Spleen (tissue), 11 donors: ENCODE measurements around the gene CAV1. TPM values are rescaled to one million over a fixed set of nuclear protein-coding genes. Genes with fewer than 3 reads are reported as not detected.
A peak's percentile ranks its signal among the peaks of the same experiment; 100 is the strongest.

Source experiments
- DNase-seq: peaks from one replicate; pipeline ENCODE4 v3.0.0-alpha.2; 2020
- H3K27ac ChIP-seq, 8 donors: fragments of 200-600 bp; sonication (generic) in 7 of 8; 1 replicate in 4 of 8; 2 replicates in 4 of 8; pipeline versions ENCODE4 v1.5.0 to v1.8.0; 2016 to 2021; ENCODE audit warnings: inconsistent platforms in 4 of 8, mild to moderate bottlenecking in 4 of 8, moderate library complexity in 1 of 8
- H3K27me3 ChIP-seq, 7 donors: fragments of 200-600 bp; sonication (generic) in 6 of 7; replicated peaks in 1 of 7; 1 replicate in 4 of 7; 2 replicates in 3 of 7; pipeline versions ENCODE4 v1.5.0 to v1.8.0; 2016 to 2021; ENCODE audit warnings: inconsistent platforms in 3 of 7, mild to moderate bottlenecking in 1 of 7
- H3K36me3 ChIP-seq, 6 donors: fragments of 200-600 bp; sonication (generic) in 5 of 6; 1 replicate in 4 of 6; 2 replicates in 2 of 6; pipeline versions ENCODE4 v1.5.0 to v1.8.0; 2016 to 2021; ENCODE audit warnings: inconsistent platforms in 2 of 6
- H3K4me1 ChIP-seq, 6 donors: fragments of 200-600 bp; sonication (generic) in 5 of 6; 1 replicate in 3 of 6; 2 replicates in 3 of 6; pipeline versions ENCODE4 v1.5.0 to v1.8.0; 2016 to 2021; ENCODE audit warnings: inconsistent platforms in 3 of 6
- H3K4me3 ChIP-seq, 8 donors: fragments of 200-600 bp; sonication (generic) in 7 of 8; 1 replicate in 4 of 8; 2 replicates in 4 of 8; pipeline versions ENCODE4 v1.5.0 to v1.8.0; 2016 to 2021; ENCODE audit warnings: inconsistent platforms in 4 of 8, mild to moderate bottlenecking in 4 of 8, moderate library complexity in 2 of 8
- H3K9me3 ChIP-seq, 8 donors: fragments of 200-600 bp; sonication (generic) in 7 of 8; 1 replicate in 4 of 8; 2 replicates in 4 of 8; pipeline versions ENCODE4 v1.5.0 to v1.8.0; 2016 to 2021; ENCODE audit warnings: inconsistent platforms in 4 of 8
- POLR2A ChIP-seq, 3 donors: fragments of 450-650 bp; IDR thresholded peaks; one replicate each; pipeline ENCODE4 v1.5.1; 2017; ENCODE audit warnings: antibody characterized with exemption in 3 of 3, mild to moderate bottlenecking in 1 of 3
- POLR2AphosphoS5 ChIP-seq, 3 donors: sonication (generic); formaldehyde crosslinking; IDR thresholded peaks; one replicate each; pipeline ENCODE4 v1.5.1; 2017; ENCODE audit warnings: antibody characterized with exemption in 3 of 3
- WGBS, 5 donors: extraction: QIAGEN DNeasy Blood & Tissue Kit in 3 of 5; methylation state at CpG; one replicate each; pipeline versions ENCODE4 v1.1.5 to v1.1.7; 2013 to 2018; 5-methylcytosine and 5-hydroxymethylcytosine counted together
- intact Hi-C: fragments of 100-400 bp; cut with DNase I; formaldehyde crosslinking; loops from one replicate; pipeline ENCODE4 v1.15.0; 2023; ENCODE audit warnings: low total_unique reads
- polyA plus RNA-seq, 3 donors: library from polyadenylated mRNA; stranded (reverse); fragments of 200-250 nt; gene quantifications; one replicate each; pipeline ENCODE4 v1.2.1, GENCODE V29; 2013
- total RNA-seq, 7 donors: library from RNA; depleted of rRNA in 3 of 7; stranded (reverse); fragments of >200 nt in 3 of 7; fragmentation: NEBNext Ultra II Directional in 4 of 7; extraction: Animal tissue kit (Norgen Biotek cat#: 25700) in 4 of 7; gene quantifications; one replicate each; pipeline versions ENCODE4 v1.1.0 to v1.2.1, GENCODE V29; 2016 to 2021
- TF ChIP-seq, protein P1 (sequence below), 11 experiments: fragments of 200-600 bp in 7 of 11; fragments of 450-650 bp in 4 of 11; sonication (generic) in 4 of 11; IDR thresholded peaks in 8 of 11; conservative IDR thresholded peaks in 3 of 11; 1 replicate in 7 of 11; 2 replicates in 4 of 11; pipeline versions ENCODE4 v1.4.0 to v1.8.0; 2016 to 2021; ENCODE audit warnings: antibody characterized with exemption in 11 of 11, inconsistent platforms in 4 of 11, mild to moderate bottlenecking in 1 of 11
- donor health status: healthy with polysubstance abuse.
- donor health status: DM: no; HTN: no; CAD: no; lungs with moderate emphysema.
- donor health status: DM: no; HTN: no; CAD: no.
- donor health status: Bipolar disorder and iron deficiency.
- donor health status: healthy.
- donor health status: DM: no; HTN: no; CAD: no.
- donor health status: DM: yes; HTN: yes; CAD: no.

Gene CAV1
- total and polyA plus RNA-seq, 10 donors, result 26.8 to 404 (median 183) TPM

DNA sequence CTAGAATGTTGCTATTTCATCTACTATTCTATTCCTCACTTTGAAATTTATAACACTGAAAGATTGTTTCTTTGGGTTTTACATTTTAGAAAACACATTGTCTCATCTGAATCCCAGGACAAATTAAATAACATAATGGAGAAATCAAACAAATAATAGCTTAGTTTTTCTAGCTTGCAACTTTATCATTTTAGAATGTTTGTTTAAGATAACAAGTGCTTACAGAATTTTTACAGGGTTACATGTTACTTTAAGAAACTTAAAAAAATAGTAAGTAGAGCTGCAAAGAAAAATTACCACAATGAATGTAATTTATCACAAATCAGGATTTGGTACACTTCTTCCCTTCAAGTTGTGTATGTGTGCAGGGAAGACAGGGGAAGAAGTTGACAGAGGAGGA lies 14.0 kb upstream of the CAV1 start:
- no peak for TF ChIP-seq POLR2AphosphoS5 (IDR thresholded peaks at IDR 0.05)
- TF ChIP-seq POLR2A (IDR thresholded peaks at IDR 0.05), result no peak
- TF ChIP-seq, protein P1, sequence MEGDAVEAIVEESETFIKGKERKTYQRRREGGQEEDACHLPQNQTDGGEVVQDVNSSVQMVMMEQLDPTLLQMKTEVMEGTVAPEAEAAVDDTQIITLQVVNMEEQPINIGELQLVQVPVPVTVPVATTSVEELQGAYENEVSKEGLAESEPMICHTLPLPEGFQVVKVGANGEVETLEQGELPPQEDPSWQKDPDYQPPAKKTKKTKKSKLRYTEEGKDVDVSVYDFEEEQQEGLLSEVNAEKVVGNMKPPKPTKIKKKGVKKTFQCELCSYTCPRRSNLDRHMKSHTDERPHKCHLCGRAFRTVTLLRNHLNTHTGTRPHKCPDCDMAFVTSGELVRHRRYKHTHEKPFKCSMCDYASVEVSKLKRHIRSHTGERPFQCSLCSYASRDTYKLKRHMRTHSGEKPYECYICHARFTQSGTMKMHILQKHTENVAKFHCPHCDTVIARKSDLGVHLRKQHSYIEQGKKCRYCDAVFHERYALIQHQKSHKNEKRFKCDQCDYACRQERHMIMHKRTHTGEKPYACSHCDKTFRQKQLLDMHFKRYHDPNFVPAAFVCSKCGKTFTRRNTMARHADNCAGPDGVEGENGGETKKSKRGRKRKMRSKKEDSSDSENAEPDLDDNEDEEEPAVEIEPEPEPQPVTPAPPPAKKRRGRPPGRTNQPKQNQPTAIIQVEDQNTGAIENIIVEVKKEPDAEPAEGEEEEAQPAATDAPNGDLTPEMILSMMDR (IDR thresholded peaks at IDR 0.05 in 8 of 11, conservative IDR thresholded peaks at IDR 0.05 in 3 of 11), result no peak
- Histone ChIP-seq H3K4me3 (no peak overlapping the region), H3K36me3 (peaks cover 0 to 10% (median 0%) of the 10 kb centered on the region in 6 donors), H3K27ac (peak overlapping the region; percentile 44 to 88 (median 80)), H3K4me1 (peaks cover 0 to 24% (median 15%) of the 10 kb centered on the region in 6 donors), H3K27me3 (no peaks in the 10 kb centered on the region), H3K9me3 (no peaks in the 10 kb centered on the region)
- intact Hi-C loops, result no loop called here
- DNase-seq, result no peak

DNA sequence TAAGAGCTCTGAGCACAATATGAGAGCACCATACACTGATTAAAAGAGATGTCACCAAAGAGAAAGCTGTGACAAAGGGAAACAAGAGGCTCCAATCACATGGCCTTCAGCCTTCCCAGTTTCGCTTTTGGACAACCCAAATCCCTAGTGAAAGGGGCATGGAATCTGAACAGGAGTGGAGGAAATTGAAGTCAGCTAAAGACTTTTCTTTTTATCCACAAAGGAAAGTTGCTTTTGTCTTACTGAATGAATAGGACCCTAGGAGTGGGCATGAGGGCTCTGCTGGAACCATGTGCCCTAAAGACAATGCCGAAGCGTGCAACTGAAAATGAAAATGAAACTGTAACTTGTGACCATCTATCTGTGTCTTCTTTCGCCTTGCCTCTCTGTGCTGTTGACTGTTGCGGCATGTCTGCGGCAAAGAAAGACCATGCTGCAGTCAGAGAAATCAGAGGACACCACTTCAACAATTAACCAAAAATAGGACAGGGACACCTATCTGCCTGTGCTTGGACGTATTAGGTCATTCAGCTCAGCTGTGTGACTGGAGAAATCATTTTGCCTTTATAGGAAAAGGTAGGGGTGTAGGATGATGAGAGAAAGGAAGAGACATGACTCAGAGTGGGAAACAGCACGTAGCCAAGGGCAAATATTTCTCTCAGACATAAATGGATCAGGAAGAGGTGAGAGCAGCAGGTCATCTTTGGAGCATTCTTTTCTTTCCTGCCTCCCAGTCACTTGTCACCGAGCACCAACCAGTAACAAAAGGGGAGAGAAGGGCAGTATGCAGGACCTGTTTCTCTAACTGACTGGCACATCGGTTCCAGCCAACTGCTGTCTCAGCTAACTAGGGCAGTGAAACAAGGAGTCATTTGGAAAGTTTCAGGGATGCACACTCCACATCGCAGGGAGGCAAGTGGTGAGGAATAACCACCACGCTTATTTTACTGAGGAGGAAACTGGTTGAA lies 13.0 kb upstream of the CAV1 start:
- 33 to 53% (median 48%) methylated on average over 12 of the region's 12 CpGs for WGBS, 5 donors
- DNase-seq, result no peak
- no peaks in the 10 kb centered on the region for H3K9me3 ChIP-seq
- intact Hi-C loops, result no loop called here
- peaks cover 0 to 6% (median 0%) of the 10 kb centered on the region in 6 donors for H3K36me3 ChIP-seq
- TF ChIP-seq POLR2AphosphoS5 (IDR thresholded peaks at IDR 0.05), result peak in 1 of 3 donors; percentile 52
- TF ChIP-seq, protein P1 (IDR thresholded peaks at IDR 0.05 in 8 of 11, conservative IDR thresholded peaks at IDR 0.05 in 3 of 11), result no peak
- no peaks in the 10 kb centered on the region for H3K27me3 ChIP-seq
- H3K4me1 ChIP-seq, result peaks cover 0 to 24% (median 15%) of the 10 kb centered on the region in 6 donors
- H3K27ac ChIP-seq, result peak overlapping the region; percentile 44 to 88 (median 80)
- peak overlapping the region; percentile 21 to 68 (median 39) for H3K4me3 ChIP-seq

DNA sequence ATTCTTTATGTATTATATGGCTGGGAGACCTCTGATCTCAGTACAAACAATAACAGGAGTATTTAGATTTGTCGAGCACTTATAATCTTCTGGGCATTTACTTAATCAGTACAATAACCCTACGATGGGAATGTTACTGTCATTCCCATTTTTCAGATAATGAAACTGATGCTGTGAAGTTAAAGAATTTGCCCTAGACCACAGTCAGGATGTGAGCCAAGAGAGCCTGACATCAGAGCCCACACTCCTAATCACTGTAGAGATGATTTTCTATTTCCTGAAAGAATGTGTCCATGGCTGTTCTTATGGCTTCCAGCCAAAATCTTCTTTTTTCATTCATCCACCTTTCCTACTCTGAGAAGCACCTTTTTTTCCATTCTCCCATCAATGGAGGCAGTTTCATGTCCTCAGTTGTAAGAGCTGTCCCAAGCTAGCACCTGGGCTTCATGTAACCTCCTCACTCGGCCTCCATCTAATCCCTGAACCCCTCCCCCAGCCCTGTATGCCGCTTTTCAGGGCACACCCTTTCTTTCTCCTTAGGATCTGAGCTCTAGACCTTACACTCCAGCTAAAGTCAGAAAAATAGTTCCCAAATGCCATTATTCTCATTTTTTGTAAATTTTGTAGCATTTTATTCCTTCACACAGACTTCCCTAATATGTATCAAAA lies 12.2 kb upstream of the CAV1 start:
- Histone ChIP-seq H3K4me1 (peaks cover 0 to 24% (median 15%) of the 10 kb centered on the region in 6 donors), H3K27ac (peak overlapping the region; percentile 44 to 88 (median 80)), H3K9me3 (no peaks in the 10 kb centered on the region), H3K27me3 (no peaks in the 10 kb centered on the region), H3K36me3 (no peaks in the 10 kb centered on the region), H3K4me3 (peak overlapping the region in 6 of 8 donors; percentile 28 to 68 (median 41))
- no peak for TF ChIP-seq POLR2AphosphoS5 (IDR thresholded peaks at IDR 0.05)
- TF ChIP-seq POLR2A (IDR thresholded peaks at IDR 0.05), result no peak
- TF ChIP-seq, protein P1 (IDR thresholded peaks at IDR 0.05 in 8 of 11, conservative IDR thresholded peaks at IDR 0.05 in 3 of 11), result no peak
- WGBS, 5 donors, result 63 to 83% (median 72%) methylated on average over 4 of the region's 4 CpGs
- no peak for DNase-seq
- intact Hi-C loops, result no loop called here

DNA sequence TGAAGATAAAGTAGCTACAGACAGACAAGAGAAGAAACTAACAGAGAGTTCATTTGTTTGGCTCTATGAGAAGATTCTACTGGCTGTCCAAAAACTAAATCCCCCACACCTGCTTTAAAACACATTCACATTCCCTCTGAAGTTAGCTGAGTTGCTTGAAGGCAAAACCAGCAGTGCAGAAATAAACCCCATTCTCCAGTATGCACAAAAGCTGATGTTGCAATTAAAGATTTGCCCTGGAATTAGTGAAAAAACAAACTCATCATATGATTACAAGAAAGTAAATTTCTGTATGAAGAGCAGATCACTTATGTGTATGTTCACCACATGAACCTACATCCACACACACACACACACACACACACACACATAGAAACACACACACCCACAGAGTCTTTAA lies 9.3 kb upstream of the CAV1 start:
- no peaks in the 10 kb centered on the region for H3K9me3 ChIP-seq
- H3K36me3 ChIP-seq, result no peaks in the 10 kb centered on the region
- TF ChIP-seq POLR2A (IDR thresholded peaks at IDR 0.05) (no peak), POLR2AphosphoS5 (IDR thresholded peaks at IDR 0.05) (no peak)
- TF ChIP-seq, protein P1 (IDR thresholded peaks at IDR 0.05 in 8 of 11, conservative IDR thresholded peaks at IDR 0.05 in 3 of 11), result no peak
- peaks cover 0 to 4% (median 0%) of the 10 kb centered on the region in 7 donors for H3K27me3 ChIP-seq
- H3K4me1 ChIP-seq, result peaks cover 0 to 24% (median 15%) of the 10 kb centered on the region in 6 donors
- no peak overlapping the region for H3K4me3 ChIP-seq
- intact Hi-C loops, result no loop called here
- no peak for DNase-seq
- no peak overlapping the region for H3K27ac ChIP-seq
